T-helper 2 cell treated with Interferon-gamma antibody and Interleukin-4, amounts not matched to agents 5 μg/mL and 100 μg/mL, for 36 hours (primary cell): Measurements from ENCODE around the gene APCDD1.

Experiments
- DNase-seq: peaks from one replicate; pipeline ENCODE4 v3.0.0; 2021; ENCODE audit warnings: low spot score
- H3K27ac Mint-ChIP-seq: one replicate; pipeline ENCODE4 v1.8.0; 2021; ENCODE audit warnings: mild to moderate bottlenecking, mixed read lengths
- H3K27me3 Mint-ChIP-seq: one replicate; pipeline ENCODE4 v1.8.0; 2021; ENCODE audit warnings: low read depth, mixed read lengths
- H3K36me3 Mint-ChIP-seq: one replicate; pipeline ENCODE4 v1.8.0; 2021; ENCODE audit warnings: low read depth, mixed read lengths
- H3K4me1 Mint-ChIP-seq: one replicate; pipeline ENCODE4 v1.8.0; 2021; ENCODE audit warnings: low read depth, mixed read lengths
- H3K4me3 Mint-ChIP-seq: one replicate; pipeline ENCODE4 v1.8.0; 2022; ENCODE audit warnings: mild to moderate bottlenecking, moderate library complexity, mixed read lengths
- H3K9me3 Mint-ChIP-seq: one replicate; pipeline ENCODE4 v1.8.0; 2021; ENCODE audit warnings: mixed read lengths

The APCDD1 gene

GRCh38 chr18:10443001-10443400, 11.4 kb upstream of the APCDD1 start:
- no peaks in the 10 kb centered on the region for H3K9me3 Mint-ChIP-seq
- H3K4me1 Mint-ChIP-seq = no peaks in the 10 kb centered on the region
- DNase-seq = no peak
- H3K27ac Mint-ChIP-seq = no peak overlapping the region
- peaks cover 10% of the 10 kb centered on the region for H3K27me3 Mint-ChIP-seq
- H3K4me3 Mint-ChIP-seq = no peak overlapping the region
- H3K36me3 Mint-ChIP-seq = no peaks in the 10 kb centered on the region

- no peak overlapping the region for H3K4me3 Mint-ChIP-seq
- DNase-seq = no peak
- H3K27me3 Mint-ChIP-seq = peaks cover 22% of the 10 kb centered on the region
- no peaks in the 10 kb centered on the region for H3K4me1 Mint-ChIP-seq
- no peak overlapping the region for H3K27ac Mint-ChIP-seq
- H3K9me3 Mint-ChIP-seq = no peaks in the 10 kb centered on the region
- no peaks in the 10 kb centered on the region for H3K36me3 Mint-ChIP-seq
Observed at GRCh38 chr18:10444314-10445006, 10.0 kb upstream of the APCDD1 start.

GRCh38 chr18:10449396-10449795, 5.0 kb upstream of the APCDD1 start:
- H3K9me3 Mint-ChIP-seq = no peaks in the 10 kb centered on the region
- H3K4me1 Mint-ChIP-seq = no peaks in the 10 kb centered on the region
- peaks cover 58% of the 10 kb centered on the region for H3K27me3 Mint-ChIP-seq
- H3K27ac Mint-ChIP-seq = no peak overlapping the region
- H3K4me3 Mint-ChIP-seq = no peak overlapping the region
- no peaks in the 10 kb centered on the region for H3K36me3 Mint-ChIP-seq
- no peak for DNase-seq

GRCh38 chr18:10450986-10451385, 3.4 kb upstream of the APCDD1 start:
- Mint-ChIP-seq H3K36me3 (no peaks in the 10 kb centered on the region), H3K27me3 (peaks cover 67% of the 10 kb centered on the region), H3K4me1 (no peaks in the 10 kb centered on the region), H3K9me3 (no peaks in the 10 kb centered on the region), H3K27ac (no peak overlapping the region), H3K4me3 (no peak overlapping the region)
- DNase-seq = no peak

GRCh38 chr18:10453261-10453805, 1.1 kb upstream of the APCDD1 start:
- Mint-ChIP-seq H3K4me3 (no peak overlapping the region), H3K27ac (no peak overlapping the region), H3K4me1 (no peaks in the 10 kb centered on the region), H3K27me3 (peaks cover 77% of the 10 kb centered on the region), H3K36me3 (no peaks in the 10 kb centered on the region), H3K9me3 (no peaks in the 10 kb centered on the region)
- DNase-seq = no peak

- H3K27me3 Mint-ChIP-seq = peaks cover 77% of the 10 kb centered on the region
- no peak for DNase-seq
- no peaks in the 10 kb centered on the region for H3K9me3 Mint-ChIP-seq
- H3K4me1 Mint-ChIP-seq = no peaks in the 10 kb centered on the region
- no peak overlapping the region for H3K27ac Mint-ChIP-seq
- H3K36me3 Mint-ChIP-seq = no peaks in the 10 kb centered on the region
- H3K4me3 Mint-ChIP-seq = peak overlapping the region; percentile 54
Observed at GRCh38 chr18:10454681-10455557, 484 bp downstream of the APCDD1 start.

- Mint-ChIP-seq H3K4me1 (no peaks in the 10 kb centered on the region), H3K36me3 (no peaks in the 10 kb centered on the region), H3K27ac (no peak overlapping the region), H3K9me3 (no peaks in the 10 kb centered on the region), H3K27me3 (peaks cover 70% of the 10 kb centered on the region), H3K4me3 (peak overlapping the region; percentile 54)
- no peak for DNase-seq
Observed at GRCh38 chr18:10455726-10456453, 1.5 kb downstream of the APCDD1 start.

GRCh38 chr18:10456718-10457117, 2.3 kb downstream of the APCDD1 start:
- H3K36me3 Mint-ChIP-seq = no peaks in the 10 kb centered on the region
- peaks cover 64% of the 10 kb centered on the region for H3K27me3 Mint-ChIP-seq
- no peak for DNase-seq
- H3K27ac Mint-ChIP-seq = no peak overlapping the region
- no peaks in the 10 kb centered on the region for H3K9me3 Mint-ChIP-seq
- no peaks in the 10 kb centered on the region for H3K4me1 Mint-ChIP-seq
- no peak overlapping the region for H3K4me3 Mint-ChIP-seq

GRCh38 chr18:10457128-10457527, 2.7 kb downstream of the APCDD1 start:
- peaks cover 60% of the 10 kb centered on the region for H3K27me3 Mint-ChIP-seq

GRCh38 chr18:10457767-10458166, 3.3 kb downstream of the APCDD1 start:
- Mint-ChIP-seq H3K9me3 (no peaks in the 10 kb centered on the region), H3K27ac (no peak overlapping the region), H3K27me3 (peaks cover 55% of the 10 kb centered on the region), H3K4me1 (no peaks in the 10 kb centered on the region), H3K36me3 (no peaks in the 10 kb centered on the region), H3K4me3 (no peak overlapping the region)
- DNase-seq = no peak

More at GRCh38 chr18:10457128-10457527, 2.7 kb downstream of the APCDD1 start:
- H3K36me3 Mint-ChIP-seq = no peaks in the 10 kb centered on the region
- H3K27ac Mint-ChIP-seq = no peak overlapping the region
- no peak overlapping the region for H3K4me3 Mint-ChIP-seq
- DNase-seq = no peak
- H3K9me3 Mint-ChIP-seq = no peaks in the 10 kb centered on the region
- H3K4me1 Mint-ChIP-seq = no peaks in the 10 kb centered on the region

- Mint-ChIP-seq H3K27me3 (peaks cover 46% of the 10 kb centered on the region), H3K4me3 (no peak overlapping the region), H3K27ac (no peak overlapping the region), H3K36me3 (no peaks in the 10 kb centered on the region), H3K4me1 (no peaks in the 10 kb centered on the region), H3K9me3 (no peaks in the 10 kb centered on the region)
- DNase-seq = no peak
Observed at GRCh38 chr18:10458691-10459090, 4.3 kb downstream of the APCDD1 start.

GRCh38 chr18:10459587-10459986, 5.2 kb downstream of the APCDD1 start:
- Mint-ChIP-seq H3K4me1 (no peaks in the 10 kb centered on the region), H3K27ac (no peak overlapping the region), H3K36me3 (no peaks in the 10 kb centered on the region), H3K27me3 (peaks cover 44% of the 10 kb centered on the region), H3K9me3 (no peaks in the 10 kb centered on the region), H3K4me3 (no peak overlapping the region)
- DNase-seq = no peak

- Mint-ChIP-seq H3K4me3 (no peak overlapping the region), H3K36me3 (no peaks in the 10 kb centered on the region), H3K4me1 (no peaks in the 10 kb centered on the region), H3K9me3 (no peaks in the 10 kb centered on the region), H3K27me3 (peaks cover 44% of the 10 kb centered on the region), H3K27ac (no peak overlapping the region)
- DNase-seq = no peak
Observed at GRCh38 chr18:10460414-10461018, 6.1 kb downstream of the APCDD1 start.
